ENCODE measurements around the gene CFAP126.

GRCh38 chr1:161367684-161368400 lies at the start of gene CFAP126:
- TF ChIP-seq, protein P1, sequence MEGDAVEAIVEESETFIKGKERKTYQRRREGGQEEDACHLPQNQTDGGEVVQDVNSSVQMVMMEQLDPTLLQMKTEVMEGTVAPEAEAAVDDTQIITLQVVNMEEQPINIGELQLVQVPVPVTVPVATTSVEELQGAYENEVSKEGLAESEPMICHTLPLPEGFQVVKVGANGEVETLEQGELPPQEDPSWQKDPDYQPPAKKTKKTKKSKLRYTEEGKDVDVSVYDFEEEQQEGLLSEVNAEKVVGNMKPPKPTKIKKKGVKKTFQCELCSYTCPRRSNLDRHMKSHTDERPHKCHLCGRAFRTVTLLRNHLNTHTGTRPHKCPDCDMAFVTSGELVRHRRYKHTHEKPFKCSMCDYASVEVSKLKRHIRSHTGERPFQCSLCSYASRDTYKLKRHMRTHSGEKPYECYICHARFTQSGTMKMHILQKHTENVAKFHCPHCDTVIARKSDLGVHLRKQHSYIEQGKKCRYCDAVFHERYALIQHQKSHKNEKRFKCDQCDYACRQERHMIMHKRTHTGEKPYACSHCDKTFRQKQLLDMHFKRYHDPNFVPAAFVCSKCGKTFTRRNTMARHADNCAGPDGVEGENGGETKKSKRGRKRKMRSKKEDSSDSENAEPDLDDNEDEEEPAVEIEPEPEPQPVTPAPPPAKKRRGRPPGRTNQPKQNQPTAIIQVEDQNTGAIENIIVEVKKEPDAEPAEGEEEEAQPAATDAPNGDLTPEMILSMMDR (IDR thresholded peaks at IDR 0.05; ENCODE audit: low read depth, low read length, poor library complexity, severe bottlenecking): peak; percentile 48
- no peak for TF ChIP-seq EZH2phosphoT487 (IDR thresholded peaks at IDR 0.05; ENCODE audit: borderline replicate concordance, low read length)

All from DOHH2 (cell line).